Nephron (organoid): ENCODE measurements around the gene SETD7.

Experiments
- H3K27ac Mint-ChIP-seq, 3 experiments: 2 replicates each; pipeline ENCODE4 v1.8.0; 2020; ENCODE audit warnings: mixed read lengths in 3 of 3, mild to moderate bottlenecking in 2 of 3, moderate library complexity in 1 of 3
- H3K27me3 Mint-ChIP-seq: 2 replicates; pipeline ENCODE4 v1.8.0; 2021; ENCODE audit warnings: low read depth, mild to moderate bottlenecking, moderate library complexity, mixed read lengths
- H3K36me3 Mint-ChIP-seq: 2 replicates; pipeline ENCODE4 v1.8.0; 2020; ENCODE audit warnings: low read depth, mixed read lengths
- H3K4me1 Mint-ChIP-seq: 2 replicates; pipeline ENCODE4 v1.8.0; 2020; ENCODE audit warnings: mixed read lengths
- H3K4me3 Mint-ChIP-seq, 3 experiments: 2 replicates each; pipeline ENCODE4 v1.8.0; 2020; ENCODE audit warnings: mild to moderate bottlenecking in 3 of 3, mixed read lengths in 3 of 3, moderate library complexity in 2 of 3
- H3K9me3 Mint-ChIP-seq: 2 replicates; pipeline ENCODE4 v1.8.0; 2020; ENCODE audit warnings: mixed read lengths
- CTCF ChIP-seq, 3 experiments: fragments of 200-600 bp; sonication (generic); IDR thresholded peaks; one replicate each; pipeline ENCODE4 v1.5.0; 2021; ENCODE audit warnings: antibody characterized with exemption in 3 of 3; ENCODE audit not compliant: unreplicated experiment in 3 of 3

SETD7 gene

GRCh38 chr4:139582044-139582443, 26.0 kb upstream of the SETD7 start:
- no peak overlapping the region for H3K4me3 Mint-ChIP-seq
- H3K27me3 Mint-ChIP-seq, result peaks cover 6% of the 10 kb centered on the region
- H3K27ac Mint-ChIP-seq, result peak overlapping the region in 1 of 3 experiments; percentile 5
- peaks cover 46% of the 10 kb centered on the region for H3K4me1 Mint-ChIP-seq
- H3K36me3 Mint-ChIP-seq, result no peaks in the 10 kb centered on the region
- no peak for TF ChIP-seq CTCF (IDR thresholded peaks at IDR 0.05; ENCODE audit: unreplicated experiment in 3 of 3)
- no peaks in the 10 kb centered on the region for H3K9me3 Mint-ChIP-seq

- no peak for TF ChIP-seq CTCF (IDR thresholded peaks at IDR 0.05; ENCODE audit: unreplicated experiment in 3 of 3)
- no peaks in the 10 kb centered on the region for H3K9me3 Mint-ChIP-seq
- H3K36me3 Mint-ChIP-seq, result no peaks in the 10 kb centered on the region
- H3K27me3 Mint-ChIP-seq, result peaks cover 6% of the 10 kb centered on the region
- H3K4me1 Mint-ChIP-seq, result peaks cover 52% of the 10 kb centered on the region
- peak overlapping the region in 2 of 3 experiments; percentile 29 to 41 for H3K27ac Mint-ChIP-seq
- H3K4me3 Mint-ChIP-seq, result no peak overlapping the region
Observed at GRCh38 chr4:139581096-139581495, 25.1 kb upstream of the SETD7 start.

GRCh38 chr4:139576219-139576618, 20.2 kb upstream of the SETD7 start:
- TF ChIP-seq CTCF (IDR thresholded peaks at IDR 0.05; ENCODE audit: unreplicated experiment in 3 of 3), result no peak
- H3K27ac Mint-ChIP-seq, result peak overlapping the region; percentile 74 to 84 (median 76)
- H3K27me3 Mint-ChIP-seq, result peaks cover 6% of the 10 kb centered on the region
- H3K9me3 Mint-ChIP-seq, result no peaks in the 10 kb centered on the region
- H3K4me1 Mint-ChIP-seq, result peaks cover 56% of the 10 kb centered on the region
- H3K36me3 Mint-ChIP-seq, result no peaks in the 10 kb centered on the region
- H3K4me3 Mint-ChIP-seq, result peak overlapping the region in 1 of 3 experiments; percentile 62

GRCh38 chr4:139575072-139575471, 19.1 kb upstream of the SETD7 start:
- Mint-ChIP-seq H3K4me1 (peaks cover 46% of the 10 kb centered on the region), H3K27ac (peak overlapping the region; percentile 32 to 76 (median 61)), H3K9me3 (no peaks in the 10 kb centered on the region), H3K27me3 (peaks cover 6% of the 10 kb centered on the region), H3K4me3 (peak overlapping the region in 2 of 3 experiments; percentile 53 to 75), H3K36me3 (no peaks in the 10 kb centered on the region)
- TF ChIP-seq CTCF (IDR thresholded peaks at IDR 0.05; ENCODE audit: unreplicated experiment in 3 of 3), result no peak

- H3K36me3 Mint-ChIP-seq, result no peaks in the 10 kb centered on the region
- peaks cover 6% of the 10 kb centered on the region for H3K27me3 Mint-ChIP-seq
- H3K27ac Mint-ChIP-seq, result peak overlapping the region in 2 of 3 experiments; percentile 17 to 76
- H3K9me3 Mint-ChIP-seq, result no peaks in the 10 kb centered on the region
- peak overlapping the region in 1 of 3 experiments; percentile 5 for H3K4me3 Mint-ChIP-seq
- peaks cover 49% of the 10 kb centered on the region for H3K4me1 Mint-ChIP-seq
- no peak for TF ChIP-seq CTCF (IDR thresholded peaks at IDR 0.05; ENCODE audit: unreplicated experiment in 3 of 3)
Observed at GRCh38 chr4:139574641-139575040, 18.6 kb upstream of the SETD7 start.

- H3K36me3 Mint-ChIP-seq, result no peaks in the 10 kb centered on the region
- H3K27ac Mint-ChIP-seq, result peak overlapping the region; percentile 47 to 76 (median 67)
- H3K4me1 Mint-ChIP-seq, result peaks cover 25% of the 10 kb centered on the region
- H3K9me3 Mint-ChIP-seq, result peaks cover 4% of the 10 kb centered on the region
- no peak for TF ChIP-seq CTCF (IDR thresholded peaks at IDR 0.05; ENCODE audit: unreplicated experiment in 3 of 3)
- H3K4me3 Mint-ChIP-seq, result peak overlapping the region in 2 of 3 experiments; percentile 70 to 74
- H3K27me3 Mint-ChIP-seq, result peaks cover 4% of the 10 kb centered on the region
Observed at GRCh38 chr4:139568206-139568955, 12.4 kb upstream of the SETD7 start.
